ENCODE measurements around the gene CHST9.

DNA sequence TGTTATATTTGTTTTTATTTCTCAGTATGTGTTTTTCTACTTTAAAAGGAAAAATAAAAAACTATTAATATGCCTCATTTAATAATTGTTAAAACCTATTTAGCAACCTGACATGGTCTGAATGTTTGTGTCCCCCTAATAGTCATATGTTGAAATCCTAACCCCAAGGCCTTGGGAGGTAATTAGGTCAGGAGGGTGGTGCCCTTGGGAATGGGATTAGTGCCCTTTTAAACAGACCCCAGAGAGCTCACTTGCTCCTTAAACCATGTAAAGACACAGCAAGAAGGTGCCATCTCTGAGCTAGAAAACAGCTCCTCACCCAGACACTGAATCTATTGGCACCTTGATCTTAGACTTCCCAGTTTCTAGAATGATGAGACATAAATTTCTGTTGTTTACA is 71.8 kb downstream of the CHST9 start:
- TF ChIP-seq, protein P1, sequence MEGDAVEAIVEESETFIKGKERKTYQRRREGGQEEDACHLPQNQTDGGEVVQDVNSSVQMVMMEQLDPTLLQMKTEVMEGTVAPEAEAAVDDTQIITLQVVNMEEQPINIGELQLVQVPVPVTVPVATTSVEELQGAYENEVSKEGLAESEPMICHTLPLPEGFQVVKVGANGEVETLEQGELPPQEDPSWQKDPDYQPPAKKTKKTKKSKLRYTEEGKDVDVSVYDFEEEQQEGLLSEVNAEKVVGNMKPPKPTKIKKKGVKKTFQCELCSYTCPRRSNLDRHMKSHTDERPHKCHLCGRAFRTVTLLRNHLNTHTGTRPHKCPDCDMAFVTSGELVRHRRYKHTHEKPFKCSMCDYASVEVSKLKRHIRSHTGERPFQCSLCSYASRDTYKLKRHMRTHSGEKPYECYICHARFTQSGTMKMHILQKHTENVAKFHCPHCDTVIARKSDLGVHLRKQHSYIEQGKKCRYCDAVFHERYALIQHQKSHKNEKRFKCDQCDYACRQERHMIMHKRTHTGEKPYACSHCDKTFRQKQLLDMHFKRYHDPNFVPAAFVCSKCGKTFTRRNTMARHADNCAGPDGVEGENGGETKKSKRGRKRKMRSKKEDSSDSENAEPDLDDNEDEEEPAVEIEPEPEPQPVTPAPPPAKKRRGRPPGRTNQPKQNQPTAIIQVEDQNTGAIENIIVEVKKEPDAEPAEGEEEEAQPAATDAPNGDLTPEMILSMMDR (conservative IDR thresholded peaks at IDR 0.05; ENCODE audit: low read depth, low read length), result no peak
- no peak for TF ChIP-seq SMC3 (IDR thresholded peaks at IDR 0.05; ENCODE audit: low read depth, low read length)
- no peak for TF ChIP-seq POLR2A (IDR thresholded peaks at IDR 0.05; ENCODE audit: low read depth, low read length)
- TF ChIP-seq MAZ (IDR thresholded peaks at IDR 0.05; ENCODE audit: borderline replicate concordance, low read depth, low read length), result no peak
- TF ChIP-seq, protein P2, sequence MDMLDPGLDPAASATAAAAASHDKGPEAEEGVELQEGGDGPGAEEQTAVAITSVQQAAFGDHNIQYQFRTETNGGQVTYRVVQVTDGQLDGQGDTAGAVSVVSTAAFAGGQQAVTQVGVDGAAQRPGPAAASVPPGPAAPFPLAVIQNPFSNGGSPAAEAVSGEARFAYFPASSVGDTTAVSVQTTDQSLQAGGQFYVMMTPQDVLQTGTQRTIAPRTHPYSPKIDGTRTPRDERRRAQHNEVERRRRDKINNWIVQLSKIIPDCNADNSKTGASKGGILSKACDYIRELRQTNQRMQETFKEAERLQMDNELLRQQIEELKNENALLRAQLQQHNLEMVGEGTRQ (IDR thresholded peaks at IDR 0.05; ENCODE audit: low read depth, low read length), result no peak
- TF ChIP-seq MXI1 (IDR thresholded peaks at IDR 0.05; ENCODE audit: borderline replicate concordance, low read depth, low read length), result no peak
- TF ChIP-seq RCOR1 (IDR thresholded peaks at IDR 0.05; ENCODE audit: insufficient replicate concordance, low read length), result no peak
- no peak for TF ChIP-seq BHLHE40 (IDR thresholded peaks at IDR 0.05; ENCODE audit: low read depth, low read length)
- TF ChIP-seq RFX5 (IDR thresholded peaks at IDR 0.05; ENCODE audit: low read depth, low read length), result no peak
- no peak for TF ChIP-seq CHD1 (IDR thresholded peaks at IDR 0.05; ENCODE audit: low read depth, low read length)
- no peak for TF ChIP-seq NFE2L2 (IDR thresholded peaks at IDR 0.05; ENCODE audit: low read depth, low read length)

Data from IMR-90 (cell line).